Muscle layer of duodenum (tissue), 2 donors: ENCODE results near the gene PNMA6F.

ENCODE experiments used
- H3K27ac ChIP-seq: one replicate; pipeline ENCODE4 v1.7.0; 2013; ENCODE audit warnings: mild to moderate bottlenecking, low read length
- H3K27me3 ChIP-seq: one replicate; pipeline ENCODE4 v1.7.0; 2013; ENCODE audit warnings: low read depth, mild to moderate bottlenecking, control low read depth, low read length
- H3K36me3 ChIP-seq, 2 donors: one replicate each; pipeline ENCODE4 v1.7.0; 2013; ENCODE audit warnings: low read length in 2 of 2, control low read depth in 1 of 2, mild to moderate bottlenecking in 1 of 2; ENCODE audit not compliant: insufficient read depth in 2 of 2, control insufficient read depth in 1 of 2
- H3K4me1 ChIP-seq, 2 donors: one replicate each; pipeline ENCODE4 v1.7.0; 2013; ENCODE audit warnings: low read length in 2 of 2, mild to moderate bottlenecking in 2 of 2, control low read depth in 1 of 2, moderate library complexity in 1 of 2; ENCODE audit not compliant: insufficient read depth in 2 of 2, control insufficient read depth in 1 of 2
- H3K4me3 ChIP-seq, 2 donors: one replicate each; pipeline ENCODE4 v1.7.0; 2013; ENCODE audit warnings: low read length in 2 of 2, low read depth in 1 of 2, mild to moderate bottlenecking in 1 of 2
- H3K9me3 ChIP-seq, 2 donors: one replicate each; pipeline ENCODE4 v1.7.0; 2013; ENCODE audit warnings: low read length in 2 of 2, control low read depth in 1 of 2, mild to moderate bottlenecking in 1 of 2; ENCODE audit not compliant: control insufficient read depth in 1 of 2
- donor health status: healthy.

The PNMA6F gene

GRCh38 chrX:153349952-153350351 is 28.4 kb upstream of the PNMA6F start:
- Histone ChIP-seq H3K9me3 (no peaks in the 10 kb centered on the region), H3K4me3 (no peak overlapping the region), H3K27ac (no peak overlapping the region), H3K36me3 (peaks cover 13 to 29% of the 10 kb centered on the region in 2 donors), H3K27me3 (no peaks in the 10 kb centered on the region), H3K4me1 (no peaks in the 10 kb centered on the region)

DNA sequence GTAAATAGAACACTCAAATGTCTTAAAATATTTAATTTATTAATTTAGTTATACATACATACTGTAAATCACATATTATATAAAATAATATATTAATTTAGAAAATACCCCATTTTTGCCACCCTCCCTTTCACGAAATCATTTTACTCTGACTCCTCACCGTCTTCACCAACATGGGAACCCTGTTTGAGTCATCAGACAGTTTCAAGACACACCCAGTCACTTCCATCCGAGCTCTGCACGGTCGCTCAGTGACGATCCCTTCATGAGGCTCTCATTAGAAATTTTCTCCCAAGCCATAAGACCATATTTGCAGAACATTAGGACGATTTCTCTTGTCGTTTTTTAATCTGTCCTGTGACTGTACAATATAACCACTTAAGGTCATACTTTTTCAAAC is 26.9 kb upstream of the PNMA6F start:
- no peaks in the 10 kb centered on the region for H3K27me3 ChIP-seq
- no peaks in the 10 kb centered on the region for H3K9me3 ChIP-seq
- H3K36me3 ChIP-seq, result peaks cover 16 to 29% of the 10 kb centered on the region in 2 donors
- H3K4me1 ChIP-seq, result peaks cover 0 to 4% of the 10 kb centered on the region in 2 donors
- H3K27ac ChIP-seq, result no peak overlapping the region
- no peak overlapping the region for H3K4me3 ChIP-seq

GRCh38 chrX:153347530-153347929 is 26.0 kb upstream of the PNMA6F start:
- Histone ChIP-seq H3K27me3 (no peaks in the 10 kb centered on the region), H3K36me3 (peaks cover 16 to 29% of the 10 kb centered on the region in 2 donors), H3K27ac (no peak overlapping the region), H3K4me3 (no peak overlapping the region), H3K9me3 (no peaks in the 10 kb centered on the region), H3K4me1 (peaks cover 0 to 4% of the 10 kb centered on the region in 2 donors)

DNA sequence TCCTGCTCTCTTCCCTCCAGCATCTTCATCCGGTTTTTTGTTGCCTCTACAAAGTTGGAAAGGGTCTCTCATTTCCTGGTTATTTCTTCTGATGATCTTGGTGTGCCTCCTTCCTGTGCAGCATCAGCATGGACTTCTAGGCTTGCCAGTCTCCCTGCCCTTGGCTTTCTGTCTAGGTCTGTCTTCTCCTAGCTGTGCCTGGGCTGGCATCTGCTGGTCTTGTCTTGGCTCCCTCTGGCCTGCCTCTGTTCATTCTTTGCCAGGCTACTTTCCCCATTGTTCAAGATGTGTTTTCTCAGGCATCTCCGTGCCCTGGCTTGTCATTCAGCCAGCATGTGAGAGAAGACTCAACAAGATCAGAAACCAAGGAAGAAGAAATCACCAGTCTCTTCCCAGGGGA is 22.1 kb upstream of the PNMA6F start:
- no peaks in the 10 kb centered on the region for H3K9me3 ChIP-seq
- peaks cover 0 to 4% of the 10 kb centered on the region in 2 donors for H3K4me1 ChIP-seq
- H3K27ac ChIP-seq, result no peak overlapping the region
- no peak overlapping the region for H3K4me3 ChIP-seq
- H3K27me3 ChIP-seq, result no peaks in the 10 kb centered on the region
- H3K36me3 ChIP-seq, result peaks cover 6 to 18% of the 10 kb centered on the region in 2 donors

DNA sequence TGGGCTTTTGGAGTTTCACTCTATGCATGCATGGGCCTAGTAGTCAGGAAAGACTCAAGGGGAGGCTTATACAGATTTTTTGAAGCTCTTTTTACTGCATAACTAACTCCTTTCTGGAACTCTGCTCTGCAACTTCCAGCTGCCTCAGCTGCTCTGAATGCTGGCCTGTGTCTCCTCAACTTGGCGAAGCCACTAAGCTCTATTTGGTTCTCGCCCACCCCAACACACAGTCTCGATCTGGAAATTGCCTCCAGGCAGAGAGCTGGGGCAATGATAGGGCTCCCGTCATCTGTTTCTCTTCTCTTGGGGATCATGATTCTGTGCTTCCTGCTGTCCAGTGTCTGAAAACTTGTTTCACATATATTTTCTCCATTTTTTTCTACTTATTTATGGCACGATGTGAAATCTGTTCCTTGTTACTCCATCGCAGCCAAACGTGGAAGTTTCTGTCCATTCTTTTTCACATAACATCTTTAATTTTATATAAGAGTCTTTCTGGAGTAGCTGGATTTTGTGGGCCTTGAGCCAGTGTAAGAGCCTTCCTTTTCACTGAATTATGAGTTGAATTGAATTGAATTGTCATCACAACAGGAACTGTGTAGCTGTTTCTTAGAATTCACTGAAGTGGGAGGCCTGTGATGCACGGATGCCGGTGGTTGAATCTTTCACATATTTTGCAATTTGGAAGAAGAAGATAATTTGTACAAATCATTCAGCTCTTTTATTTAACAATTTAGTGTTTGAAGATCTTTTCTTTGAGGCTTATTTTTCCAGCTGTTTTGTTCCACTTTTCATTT is 21.4 kb upstream of the PNMA6F start:
- Histone ChIP-seq H3K36me3 (peaks cover 3 to 14% of the 10 kb centered on the region in 2 donors), H3K27me3 (no peaks in the 10 kb centered on the region), H3K9me3 (no peaks in the 10 kb centered on the region), H3K27ac (no peak overlapping the region), H3K4me3 (no peak overlapping the region), H3K4me1 (peaks cover 0 to 4% of the 10 kb centered on the region in 2 donors)

GRCh38 chrX:153340111-153340510 is 18.5 kb upstream of the PNMA6F start:
- H3K9me3 ChIP-seq, result no peaks in the 10 kb centered on the region
- H3K27me3 ChIP-seq, result no peaks in the 10 kb centered on the region
- H3K27ac ChIP-seq, result no peak overlapping the region
- H3K4me3 ChIP-seq, result no peak overlapping the region
- peaks cover 7 to 10% of the 10 kb centered on the region in 2 donors for H3K4me1 ChIP-seq
- peaks cover 0 to 3% of the 10 kb centered on the region in 2 donors for H3K36me3 ChIP-seq

- H3K9me3 ChIP-seq, result no peaks in the 10 kb centered on the region
- no peak overlapping the region for H3K27ac ChIP-seq
- H3K4me1 ChIP-seq, result peaks cover 7 to 14% of the 10 kb centered on the region in 2 donors
- no peaks in the 10 kb centered on the region for H3K27me3 ChIP-seq
- H3K4me3 ChIP-seq, result no peak overlapping the region
- peaks cover 0 to 3% of the 10 kb centered on the region in 2 donors for H3K36me3 ChIP-seq
Observed at GRCh38 chrX:153339662-153340061, 18.1 kb upstream of the PNMA6F start.

DNA sequence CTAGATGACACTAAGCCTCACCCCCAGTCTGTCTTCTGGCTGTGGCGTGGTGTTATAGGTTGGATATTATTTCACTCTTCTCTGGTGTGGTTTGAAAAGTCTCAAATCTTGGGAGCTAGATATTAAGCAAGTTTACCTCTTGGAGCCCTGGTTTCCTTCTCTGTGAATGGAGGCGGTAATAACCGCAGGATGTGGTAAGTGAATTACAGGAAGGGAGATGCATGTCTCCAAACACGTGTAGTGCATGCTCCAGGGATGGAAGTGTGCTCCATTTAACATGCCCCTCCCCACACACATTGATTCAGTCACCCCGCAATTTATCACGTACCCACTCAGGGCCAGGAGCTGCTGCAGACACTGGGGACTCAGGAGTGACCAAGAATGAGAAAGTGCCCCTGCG is 17.3 kb upstream of the PNMA6F start:
- no peaks in the 10 kb centered on the region for H3K36me3 ChIP-seq
- H3K4me3 ChIP-seq, result no peak overlapping the region
- H3K27ac ChIP-seq, result no peak overlapping the region

DNA sequence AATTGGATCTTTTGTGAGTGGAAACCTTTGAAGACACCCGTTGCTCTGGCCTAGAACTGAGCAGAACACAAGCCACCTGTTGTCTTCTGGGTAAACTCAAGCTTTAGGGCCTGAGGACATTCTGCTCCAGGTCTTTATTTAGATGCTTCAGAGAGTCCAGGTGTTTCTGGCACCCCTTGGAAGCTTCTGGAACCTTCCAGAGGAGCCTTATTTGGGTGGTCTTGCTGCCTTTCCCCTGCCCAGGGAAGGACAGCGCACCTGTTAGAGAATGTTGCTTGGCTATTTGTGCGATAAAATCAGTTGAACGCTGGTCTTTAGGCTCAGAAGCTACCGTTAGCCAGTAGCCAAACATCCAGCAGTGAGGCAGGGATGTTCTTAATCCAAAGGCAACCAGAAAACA is 15.4 kb upstream of the PNMA6F start:
- Histone ChIP-seq H3K9me3 (no peaks in the 10 kb centered on the region), H3K36me3 (no peaks in the 10 kb centered on the region), H3K27ac (no peak overlapping the region), H3K4me1 (peaks cover 3 to 14% of the 10 kb centered on the region in 2 donors), H3K4me3 (no peak overlapping the region), H3K27me3 (no peaks in the 10 kb centered on the region)

More for the DNA sequence above, 17.3 kb upstream of the PNMA6F start:
- Histone ChIP-seq H3K4me1 (peaks cover 5 to 14% of the 10 kb centered on the region in 2 donors), H3K27me3 (no peaks in the 10 kb centered on the region), H3K9me3 (no peaks in the 10 kb centered on the region)

DNA sequence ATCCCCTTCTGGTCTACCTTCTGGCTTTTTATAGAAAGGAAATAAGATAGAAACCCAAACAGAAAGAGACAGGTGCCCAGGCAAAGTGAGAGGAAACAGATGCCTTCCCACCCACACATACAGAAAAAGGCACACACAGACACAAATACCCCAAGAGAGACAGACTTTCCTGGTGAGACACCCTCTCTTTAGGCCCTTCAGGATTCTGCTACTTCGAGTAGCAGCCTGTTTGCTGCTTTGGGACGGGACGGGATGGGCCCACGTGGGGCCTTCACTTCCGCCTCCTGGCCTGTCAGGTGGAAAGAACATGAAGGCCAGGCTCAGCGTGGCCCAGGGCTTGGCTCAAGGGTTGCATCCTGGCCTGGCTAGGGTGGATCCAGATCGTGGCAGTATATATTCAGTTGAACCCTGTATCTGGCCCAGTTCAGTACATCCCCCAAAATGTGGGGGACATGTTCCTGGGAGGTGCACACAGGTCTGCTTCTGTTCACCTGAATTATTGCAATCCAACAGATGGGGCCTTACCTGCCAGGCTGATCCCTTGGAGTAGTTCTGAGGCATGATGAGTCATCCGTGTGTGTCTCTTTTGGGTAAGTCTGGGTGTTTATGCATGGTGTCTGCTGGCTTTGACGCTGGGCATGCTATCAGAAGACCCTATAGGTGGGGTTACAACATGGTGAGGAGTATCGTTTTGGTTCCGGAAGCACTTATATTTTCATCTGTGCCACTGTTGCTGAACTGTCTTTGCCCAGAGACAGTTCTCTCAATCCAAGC is 14.7 kb upstream of the PNMA6F start:
- Histone ChIP-seq H3K9me3 (no peaks in the 10 kb centered on the region), H3K27me3 (no peaks in the 10 kb centered on the region), H3K4me3 (no peak overlapping the region), H3K27ac (no peak overlapping the region), H3K36me3 (no peaks in the 10 kb centered on the region), H3K4me1 (peaks cover 3 to 14% of the 10 kb centered on the region in 2 donors)

DNA sequence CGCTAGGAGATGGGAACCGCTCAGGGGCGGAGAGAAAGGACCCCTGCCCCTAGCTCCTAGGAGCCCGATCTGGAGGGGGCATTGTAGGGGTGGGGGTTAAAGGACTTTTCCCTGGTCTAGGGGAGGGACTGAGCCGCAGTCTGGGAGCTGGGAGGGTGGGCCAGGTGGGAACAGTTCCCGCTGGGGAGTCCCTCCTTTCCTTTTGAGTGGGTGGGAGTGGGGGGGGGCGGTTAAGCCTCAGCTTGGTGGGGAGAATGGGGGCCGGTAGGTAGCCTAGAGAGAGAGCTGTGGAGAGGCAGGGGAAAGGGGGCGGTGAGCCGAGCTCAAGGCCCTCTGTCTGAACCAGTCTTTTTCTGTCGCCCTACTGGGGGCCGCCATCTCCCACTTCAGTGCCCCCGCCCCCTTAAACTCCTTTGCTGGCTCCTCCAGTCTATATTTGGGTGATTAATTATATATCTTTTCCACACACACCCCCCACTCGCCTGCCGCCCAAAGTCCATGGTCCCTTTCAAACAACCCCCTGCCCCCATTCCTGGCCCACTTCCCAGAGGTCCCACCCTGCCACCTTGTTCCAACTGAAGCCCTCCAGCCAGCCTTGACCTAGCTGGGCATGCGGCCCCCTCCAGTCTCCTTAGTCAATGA is 13.2 kb upstream of the PNMA6F start:
- Histone ChIP-seq H3K9me3 (no peaks in the 10 kb centered on the region), H3K4me3 (peak overlapping the region; percentile 48 to 60), H3K36me3 (no peaks in the 10 kb centered on the region), H3K27me3 (no peaks in the 10 kb centered on the region), H3K27ac (no peak overlapping the region), H3K4me1 (peaks cover 3 to 14% of the 10 kb centered on the region in 2 donors)
